WTC11 (cell line): Measurements from ENCODE around the gene NAB1. TPM values are rescaled to one million over a fixed set of nuclear protein-coding genes. Genes with fewer than 3 reads are reported as not detected.

Experiments
- ATAC-seq: fragments of 200-7000 bp; cut with Tn5 transposase; 2 replicates; pipeline ENCODE4 v1.10.0; 2021; ENCODE audit warnings: mild to moderate bottlenecking, moderate library complexity
- CTCF ChIA-PET: fragments of 300-600 bp; sonication (Branson Sonifier 250); formaldehyde crosslinking; loops from one replicate; lab custom pipeline; 2021; ENCODE audit warnings: antibody characterized with exemption; lab: Charles Lee
- POLR2A ChIA-PET: fragments of 350-600 bp; sonication (Branson Sonifier 250); formaldehyde crosslinking; loops from one replicate; lab custom pipeline; 2021; ENCODE audit warnings: antibody characterized with exemption; lab: Charles Lee
- DNase-seq: peaks from one replicate; pipeline ENCODE4 v3.0.0; 2021; ENCODE audit warnings: low spot score
- H3K27ac Mint-ChIP-seq: 2 replicates; pipeline ENCODE4 v1.8.0; 2021; ENCODE audit warnings: mixed read lengths
- H3K27me3 Mint-ChIP-seq: 2 replicates; pipeline ENCODE4 v1.8.0; 2021; ENCODE audit warnings: low read depth, mild to moderate bottlenecking, moderate library complexity, mixed read lengths
- H3K36me3 Mint-ChIP-seq: 2 replicates; pipeline ENCODE4 v1.8.0; 2021; ENCODE audit warnings: mixed read lengths
- H3K4me1 Mint-ChIP-seq: 2 replicates; pipeline ENCODE4 v1.8.0; 2022; ENCODE audit warnings: mixed read lengths
- H3K4me3 Mint-ChIP-seq: 2 replicates; pipeline ENCODE4 v1.8.0; 2021; ENCODE audit warnings: mild to moderate bottlenecking, moderate library complexity, mixed read lengths
- H3K9me3 Mint-ChIP-seq: 2 replicates; pipeline ENCODE4 v1.8.0; 2021; ENCODE audit warnings: mixed read lengths
- ESRRA ChIP-seq: sonication (generic); formaldehyde crosslinking; IDR thresholded peaks from 2 replicates; pipeline ENCODE4 v1.8.1; 2022; ENCODE audit warnings: mild to moderate bottlenecking, missing genetic modification reagents, borderline replicate concordance
- FOXP1 ChIP-seq: sonication (generic); formaldehyde crosslinking; IDR thresholded peaks from 2 replicates; pipeline ENCODE4 v1.8.0; 2022; ENCODE audit warnings: missing genetic modification reagents, mild to moderate bottlenecking, moderate library complexity, borderline replicate concordance
- GABPB1 ChIP-seq: sonication (generic); formaldehyde crosslinking; IDR thresholded peaks from 2 replicates; pipeline ENCODE4 v1.8.1; 2023; ENCODE audit warnings: mild to moderate bottlenecking, missing genetic modification reagents
- RELA ChIP-seq: sonication (generic); formaldehyde crosslinking; IDR thresholded peaks from 2 replicates; pipeline ENCODE4 v1.8.1; 2022; ENCODE audit warnings: missing genetic modification reagents, mild to moderate bottlenecking, borderline replicate concordance
- SMAD3 ChIP-seq: sonication (generic); formaldehyde crosslinking; IDR thresholded peaks from 2 replicates; pipeline ENCODE4 v1.8.0; 2022; ENCODE audit warnings: missing genetic modification reagents, mild to moderate bottlenecking, borderline replicate concordance
- TEAD1 ChIP-seq: sonication (generic); formaldehyde crosslinking; IDR thresholded peaks from 2 replicates; pipeline ENCODE4 v1.8.0; 2022; ENCODE audit warnings: mild to moderate bottlenecking, missing genetic modification reagents
- TEAD4 ChIP-seq: sonication (generic); formaldehyde crosslinking; IDR thresholded peaks from 2 replicates; pipeline ENCODE4 v1.8.0; 2022; ENCODE audit warnings: mild to moderate bottlenecking, missing genetic modification reagents
- TP53 ChIP-seq: sonication (generic); formaldehyde crosslinking; IDR thresholded peaks from 2 replicates; pipeline ENCODE4 v1.8.1; 2023; ENCODE audit warnings: mild to moderate bottlenecking, missing genetic modification reagents
- ZBTB21 ChIP-seq: sonication (generic); formaldehyde crosslinking; IDR thresholded peaks from 2 replicates; pipeline ENCODE4 v1.8.1; 2023; ENCODE audit warnings: mild to moderate bottlenecking, missing genetic modification reagents, borderline replicate concordance
- ZNF121 ChIP-seq: sonication (generic); formaldehyde crosslinking; IDR thresholded peaks from 2 replicates; pipeline ENCODE4 v1.8.0; 2023; ENCODE audit warnings: missing genetic modification reagents
- ZNF219 ChIP-seq: sonication (generic); formaldehyde crosslinking; IDR thresholded peaks from 2 replicates; pipeline ENCODE4 v1.8.0; 2023; ENCODE audit warnings: missing genetic modification reagents, mild to moderate bottlenecking, borderline replicate concordance
- ZNF263 ChIP-seq: sonication (generic); formaldehyde crosslinking; IDR thresholded peaks from 2 replicates; pipeline ENCODE4 v1.8.1; 2022; ENCODE audit warnings: low read depth, mild to moderate bottlenecking, moderate library complexity, missing genetic modification reagents
- total RNA-seq: library from RNA; stranded (reverse); gene quantifications from 3 replicates; pipeline ENCODE4 v1.2.3, GENCODE V29; 2021
- TF ChIP-seq, protein P1 (sequence below): sonication (generic); formaldehyde crosslinking; IDR thresholded peaks from 2 replicates; pipeline ENCODE4 v1.8.0; 2023; ENCODE audit warnings: missing genetic modification reagents
- TF ChIP-seq, protein P2 (sequence below): sonication (generic); formaldehyde crosslinking; IDR thresholded peaks from 2 replicates; pipeline ENCODE4 v1.8.0; 2022; ENCODE audit warnings: mild to moderate bottlenecking, missing genetic modification reagents
- TF ChIP-seq, protein P3 (sequence below): fragments of 200-600 bp; IDR thresholded peaks from 2 replicates; pipeline ENCODE4 v1.8.0; 2022; ENCODE audit warnings: antibody characterized with exemption
- TF ChIP-seq, protein P4 (sequence below): sonication (generic); formaldehyde crosslinking; IDR thresholded peaks from 2 replicates; pipeline ENCODE4 v1.8.1; 2023; ENCODE audit warnings: mild to moderate bottlenecking, moderate library complexity, missing genetic modification reagents
- TF ChIP-seq, protein P5 (sequence below): sonication (generic); formaldehyde crosslinking; IDR thresholded peaks from 2 replicates; pipeline ENCODE4 v1.8.1; 2023; ENCODE audit warnings: mild to moderate bottlenecking, missing genetic modification reagents, moderate library complexity
- TF ChIP-seq, protein P6 (sequence below): fragments of 250-450 bp; sonication (Bioruptor Pico); IDR thresholded peaks from 2 replicates; pipeline ENCODE4 v1.9.0; 2021; ENCODE audit warnings: mild to moderate bottlenecking
- TF ChIP-seq, protein P7 (sequence below): sonication (generic); formaldehyde crosslinking; IDR thresholded peaks from 2 replicates; pipeline ENCODE4 v1.8.0; 2022; ENCODE audit warnings: mild to moderate bottlenecking, missing genetic modification reagents

NAB1 gene
- total RNA-seq, 1 experiment from 2014 or later, result 32.0 TPM

DNA sequence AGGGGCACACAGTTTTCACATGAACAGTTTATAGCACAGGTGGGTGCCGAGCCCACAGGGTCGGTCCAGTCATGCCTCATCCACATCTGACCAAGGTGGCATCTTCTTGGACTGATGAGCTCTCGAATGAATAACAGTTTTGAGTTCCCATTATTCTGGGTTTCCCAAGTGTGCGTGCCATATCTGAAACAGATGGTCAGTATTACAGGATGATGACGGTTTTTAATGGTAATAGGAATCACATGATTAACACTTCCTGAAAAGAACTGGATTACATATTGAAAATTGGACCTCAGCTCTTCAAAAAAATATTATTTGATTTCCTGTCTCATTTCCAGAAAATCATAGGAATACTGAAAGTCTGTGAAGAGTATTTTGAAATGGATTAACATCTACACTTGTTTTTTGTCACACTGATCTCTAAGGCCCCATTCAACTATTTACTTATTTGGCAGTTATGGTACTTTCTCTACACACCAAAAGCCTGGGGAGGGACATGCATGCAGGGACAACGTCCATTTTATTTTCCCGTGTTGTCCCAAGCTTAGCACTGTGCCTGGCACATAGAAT lies 22.2 kb upstream of the NAB1 start:
- DNase-seq, result no peak
- Mint-ChIP-seq H3K4me1 (peaks cover 4% of the 10 kb centered on the region), H3K4me3 (no peak overlapping the region), H3K27me3 (peaks cover 25% of the 10 kb centered on the region), H3K9me3 (peaks cover 11% of the 10 kb centered on the region), H3K27ac (no peak overlapping the region), H3K36me3 (no peaks in the 10 kb centered on the region)
- ATAC-seq, result no peak
- CTCF ChIA-PET, result no interaction called here
- POLR2A ChIA-PET, result no interaction called here
- TF ChIP-seq ZBTB21 (CRISPR knock-in tag), result no peak
- TF ChIP-seq, protein P1, sequence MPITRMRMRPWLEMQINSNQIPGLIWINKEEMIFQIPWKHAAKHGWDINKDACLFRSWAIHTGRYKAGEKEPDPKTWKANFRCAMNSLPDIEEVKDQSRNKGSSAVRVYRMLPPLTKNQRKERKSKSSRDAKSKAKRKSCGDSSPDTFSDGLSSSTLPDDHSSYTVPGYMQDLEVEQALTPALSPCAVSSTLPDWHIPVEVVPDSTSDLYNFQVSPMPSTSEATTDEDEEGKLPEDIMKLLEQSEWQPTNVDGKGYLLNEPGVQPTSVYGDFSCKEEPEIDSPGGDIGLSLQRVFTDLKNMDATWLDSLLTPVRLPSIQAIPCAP (CRISPR knock-in tag), result no peak
- TF ChIP-seq, protein P2, sequence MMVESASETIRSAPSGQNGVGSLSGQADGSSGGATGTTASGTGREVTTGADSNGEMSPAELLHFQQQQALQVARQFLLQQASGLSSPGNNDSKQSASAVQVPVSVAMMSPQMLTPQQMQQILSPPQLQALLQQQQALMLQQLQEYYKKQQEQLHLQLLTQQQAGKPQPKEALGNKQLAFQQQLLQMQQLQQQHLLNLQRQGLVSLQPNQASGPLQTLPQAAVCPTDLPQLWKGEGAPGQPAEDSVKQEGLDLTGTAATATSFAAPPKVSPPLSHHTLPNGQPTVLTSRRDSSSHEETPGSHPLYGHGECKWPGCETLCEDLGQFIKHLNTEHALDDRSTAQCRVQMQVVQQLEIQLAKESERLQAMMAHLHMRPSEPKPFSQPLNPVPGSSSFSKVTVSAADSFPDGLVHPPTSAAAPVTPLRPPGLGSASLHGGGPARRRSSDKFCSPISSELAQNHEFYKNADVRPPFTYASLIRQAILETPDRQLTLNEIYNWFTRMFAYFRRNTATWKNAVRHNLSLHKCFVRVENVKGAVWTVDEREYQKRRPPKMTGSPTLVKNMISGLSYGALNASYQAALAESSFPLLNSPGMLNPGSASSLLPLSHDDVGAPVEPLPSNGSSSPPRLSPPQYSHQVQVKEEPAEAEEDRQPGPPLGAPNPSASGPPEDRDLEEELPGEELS, result no peak
- TF ChIP-seq TEAD1 (CRISPR knock-in tag), result no peak
- TF ChIP-seq ZNF121 (CRISPR knock-in tag), result no peak
- no peak for TF ChIP-seq ESRRA (CRISPR knock-in tag)
- TF ChIP-seq, protein P3, sequence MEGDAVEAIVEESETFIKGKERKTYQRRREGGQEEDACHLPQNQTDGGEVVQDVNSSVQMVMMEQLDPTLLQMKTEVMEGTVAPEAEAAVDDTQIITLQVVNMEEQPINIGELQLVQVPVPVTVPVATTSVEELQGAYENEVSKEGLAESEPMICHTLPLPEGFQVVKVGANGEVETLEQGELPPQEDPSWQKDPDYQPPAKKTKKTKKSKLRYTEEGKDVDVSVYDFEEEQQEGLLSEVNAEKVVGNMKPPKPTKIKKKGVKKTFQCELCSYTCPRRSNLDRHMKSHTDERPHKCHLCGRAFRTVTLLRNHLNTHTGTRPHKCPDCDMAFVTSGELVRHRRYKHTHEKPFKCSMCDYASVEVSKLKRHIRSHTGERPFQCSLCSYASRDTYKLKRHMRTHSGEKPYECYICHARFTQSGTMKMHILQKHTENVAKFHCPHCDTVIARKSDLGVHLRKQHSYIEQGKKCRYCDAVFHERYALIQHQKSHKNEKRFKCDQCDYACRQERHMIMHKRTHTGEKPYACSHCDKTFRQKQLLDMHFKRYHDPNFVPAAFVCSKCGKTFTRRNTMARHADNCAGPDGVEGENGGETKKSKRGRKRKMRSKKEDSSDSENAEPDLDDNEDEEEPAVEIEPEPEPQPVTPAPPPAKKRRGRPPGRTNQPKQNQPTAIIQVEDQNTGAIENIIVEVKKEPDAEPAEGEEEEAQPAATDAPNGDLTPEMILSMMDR, result no peak
- no peak for TF ChIP-seq ZNF219 (CRISPR knock-in tag)
- TF ChIP-seq SMAD3, result no peak
- TF ChIP-seq, protein P4, sequence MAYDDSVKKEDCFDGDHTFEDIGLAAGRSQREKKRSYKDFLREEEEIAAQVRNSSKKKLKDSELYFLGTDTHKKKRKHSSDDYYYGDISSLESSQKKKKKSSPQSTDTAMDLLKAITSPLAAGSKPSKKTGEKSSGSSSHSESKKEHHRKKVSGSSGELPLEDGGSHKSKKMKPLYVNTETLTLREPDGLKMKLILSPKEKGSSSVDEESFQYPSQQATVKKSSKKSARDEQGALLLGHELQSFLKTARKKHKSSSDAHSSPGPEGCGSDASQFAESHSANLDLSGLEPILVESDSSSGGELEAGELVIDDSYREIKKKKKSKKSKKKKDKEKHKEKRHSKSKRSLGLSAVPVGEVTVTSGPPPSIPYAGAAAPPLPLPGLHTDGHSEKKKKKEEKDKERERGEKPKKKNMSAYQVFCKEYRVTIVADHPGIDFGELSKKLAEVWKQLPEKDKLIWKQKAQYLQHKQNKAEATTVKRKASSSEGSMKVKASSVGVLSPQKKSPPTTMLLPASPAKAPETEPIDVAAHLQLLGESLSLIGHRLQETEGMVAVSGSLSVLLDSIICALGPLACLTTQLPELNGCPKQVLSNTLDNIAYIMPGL (CRISPR knock-in tag), result no peak
- TF ChIP-seq ZNF263 (CRISPR knock-in tag), result no peak
- no peak for TF ChIP-seq GABPB1
- no peak for TF ChIP-seq FOXP1
- TF ChIP-seq, protein P5, sequence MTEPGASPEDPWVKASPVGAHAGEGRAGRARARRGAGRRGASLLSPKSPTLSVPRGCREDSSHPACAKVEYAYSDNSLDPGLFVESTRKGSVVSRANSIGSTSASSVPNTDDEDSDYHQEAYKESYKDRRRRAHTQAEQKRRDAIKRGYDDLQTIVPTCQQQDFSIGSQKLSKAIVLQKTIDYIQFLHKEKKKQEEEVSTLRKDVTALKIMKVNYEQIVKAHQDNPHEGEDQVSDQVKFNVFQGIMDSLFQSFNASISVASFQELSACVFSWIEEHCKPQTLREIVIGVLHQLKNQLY (CRISPR knock-in tag), result no peak
- no peak for TF ChIP-seq TP53 (CRISPR knock-in tag)
- TF ChIP-seq, protein P6, sequence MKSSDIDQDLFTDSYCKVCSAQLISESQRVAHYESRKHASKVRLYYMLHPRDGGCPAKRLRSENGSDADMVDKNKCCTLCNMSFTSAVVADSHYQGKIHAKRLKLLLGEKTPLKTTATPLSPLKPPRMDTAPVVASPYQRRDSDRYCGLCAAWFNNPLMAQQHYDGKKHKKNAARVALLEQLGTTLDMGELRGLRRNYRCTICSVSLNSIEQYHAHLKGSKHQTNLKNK (CRISPR knock-in tag), result no peak
- TF ChIP-seq, protein P7, sequence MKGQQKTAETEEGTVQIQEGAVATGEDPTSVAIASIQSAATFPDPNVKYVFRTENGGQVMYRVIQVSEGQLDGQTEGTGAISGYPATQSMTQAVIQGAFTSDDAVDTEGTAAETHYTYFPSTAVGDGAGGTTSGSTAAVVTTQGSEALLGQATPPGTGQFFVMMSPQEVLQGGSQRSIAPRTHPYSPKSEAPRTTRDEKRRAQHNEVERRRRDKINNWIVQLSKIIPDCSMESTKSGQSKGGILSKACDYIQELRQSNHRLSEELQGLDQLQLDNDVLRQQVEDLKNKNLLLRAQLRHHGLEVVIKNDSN, result no peak
- no peak for TF ChIP-seq TEAD4 (CRISPR knock-in tag)
- no peak for TF ChIP-seq RELA (CRISPR knock-in tag)
